GM19023 (cell line): Measurements from ENCODE around the gene TMEM88.
A peak's percentile ranks its signal among the peaks of the same experiment; 100 is the strongest.

Experiments used
- ATAC-seq: cut with Tn5 transposase; IDR thresholded peaks from one replicate; pipeline ENCODE4 v1.9.1; 2021; ENCODE audit warnings: mild to moderate bottlenecking, moderate library complexity; ENCODE audit not compliant: unreplicated experiment

The TMEM88 gene

GRCh38 chr17:7832431-7832830 lies 22.4 kb upstream of the TMEM88 start:
- no peak for ATAC-seq

DNA sequence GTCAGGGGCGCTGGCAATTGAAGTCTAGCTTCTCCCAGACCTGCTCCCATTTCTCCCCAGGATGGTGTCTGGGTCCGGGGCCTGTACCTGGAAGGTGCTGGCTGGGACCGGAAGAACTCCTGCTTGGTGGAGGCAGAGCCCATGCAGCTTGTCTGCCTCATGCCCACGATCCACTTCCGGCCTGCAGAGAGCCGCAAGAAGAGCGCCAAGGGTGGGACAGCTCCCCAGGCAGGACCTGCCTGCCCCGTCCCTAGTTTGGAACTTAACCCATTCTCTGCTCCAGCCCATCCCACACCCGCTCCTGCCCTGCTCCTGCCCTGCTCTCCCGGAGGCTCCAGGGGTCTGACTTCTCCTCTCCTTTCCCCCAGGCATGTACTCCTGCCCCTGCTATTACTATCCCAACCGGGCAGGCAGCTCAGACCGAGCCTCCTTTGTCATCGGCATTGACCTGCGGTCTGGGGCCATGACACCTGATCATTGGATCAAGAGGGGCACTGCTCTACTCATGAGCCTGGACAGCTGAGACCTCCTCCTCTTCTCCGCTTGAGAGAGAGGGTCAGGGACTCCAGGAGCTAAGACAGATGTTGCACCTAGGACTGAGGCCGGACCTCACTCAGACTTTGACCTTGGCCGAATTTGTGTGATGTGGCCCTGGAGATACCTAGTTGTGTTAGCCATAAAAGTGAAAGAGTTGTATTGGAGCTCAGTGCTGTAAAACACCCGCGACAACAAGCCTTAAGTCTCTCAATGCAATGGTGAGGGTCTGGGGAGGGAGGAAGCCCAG lies 21.7 kb upstream of the TMEM88 start:
- no peak for ATAC-seq

DNA sequence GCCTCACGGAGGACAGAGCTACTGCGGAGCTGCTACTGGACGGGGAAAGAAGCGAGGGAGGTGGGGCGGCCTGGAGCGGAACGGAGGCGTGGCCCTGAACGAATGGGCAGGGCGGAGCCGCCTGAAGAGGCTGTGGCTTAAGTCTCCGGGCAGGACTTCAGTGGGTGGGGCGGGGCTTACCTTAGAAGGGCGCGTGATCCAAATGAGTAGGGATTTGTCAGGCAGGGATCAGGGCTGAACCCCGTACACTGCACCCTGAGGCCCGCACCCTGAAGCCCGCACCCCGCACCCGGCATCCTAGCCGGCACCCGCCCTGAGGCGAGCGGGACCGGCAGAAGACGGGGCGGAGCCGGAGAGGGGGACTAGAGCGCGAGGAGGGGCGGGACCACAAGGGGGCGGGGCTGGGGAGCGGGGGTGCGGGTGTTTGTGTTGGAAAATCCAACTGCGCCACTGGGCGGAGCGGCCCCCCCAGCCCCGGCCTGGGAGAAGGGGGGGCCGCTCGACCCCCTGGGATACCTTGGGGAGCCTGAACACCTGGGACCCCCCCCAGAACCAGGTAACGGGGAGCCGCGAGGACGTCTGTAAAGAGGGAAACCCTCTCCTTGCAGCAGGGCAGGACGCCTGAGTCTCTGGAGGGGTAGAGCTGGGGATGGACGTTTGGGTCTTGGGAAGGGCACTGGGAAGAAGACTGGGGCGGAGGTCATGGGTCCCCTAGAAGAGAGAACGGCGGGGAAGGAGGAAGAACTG lies 20.9 kb upstream of the TMEM88 start, which contains the start of gene KDM6B:
Gene KDM6B, plus strand, starts transcription at position 423 of the 747 bp plus-strand sequence. CDS start 11,338 bp downstream, outside the sequence.
- peak; percentile 51 for ATAC-seq

DNA sequence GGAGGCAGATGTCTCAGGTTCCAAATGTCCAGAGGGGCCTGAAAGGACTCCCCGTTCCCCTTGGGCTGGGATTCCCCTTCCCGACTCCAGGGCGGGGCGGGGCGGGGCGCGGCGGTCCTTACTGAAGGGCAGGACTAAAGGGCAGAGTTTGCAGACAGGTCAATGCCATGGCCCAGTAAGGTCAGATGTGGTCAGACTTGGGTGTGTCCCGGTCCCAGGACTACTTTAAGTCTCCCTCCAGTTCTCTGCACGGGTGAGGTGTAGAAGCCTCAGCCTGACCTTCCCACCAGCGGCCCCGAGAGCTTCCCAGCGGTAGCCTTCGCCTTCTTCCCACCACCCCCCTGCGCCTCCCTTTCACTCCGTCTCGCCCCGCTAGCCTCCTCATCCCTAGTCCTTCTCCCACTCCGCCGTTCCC lies 20.3 kb upstream of the TMEM88 start:
- peak; percentile 2 for ATAC-seq

- peak; percentile 43 for ATAC-seq
Measured at GRCh38 chr17:7834957-7835813, 19.7 kb upstream of the TMEM88 start.

DNA sequence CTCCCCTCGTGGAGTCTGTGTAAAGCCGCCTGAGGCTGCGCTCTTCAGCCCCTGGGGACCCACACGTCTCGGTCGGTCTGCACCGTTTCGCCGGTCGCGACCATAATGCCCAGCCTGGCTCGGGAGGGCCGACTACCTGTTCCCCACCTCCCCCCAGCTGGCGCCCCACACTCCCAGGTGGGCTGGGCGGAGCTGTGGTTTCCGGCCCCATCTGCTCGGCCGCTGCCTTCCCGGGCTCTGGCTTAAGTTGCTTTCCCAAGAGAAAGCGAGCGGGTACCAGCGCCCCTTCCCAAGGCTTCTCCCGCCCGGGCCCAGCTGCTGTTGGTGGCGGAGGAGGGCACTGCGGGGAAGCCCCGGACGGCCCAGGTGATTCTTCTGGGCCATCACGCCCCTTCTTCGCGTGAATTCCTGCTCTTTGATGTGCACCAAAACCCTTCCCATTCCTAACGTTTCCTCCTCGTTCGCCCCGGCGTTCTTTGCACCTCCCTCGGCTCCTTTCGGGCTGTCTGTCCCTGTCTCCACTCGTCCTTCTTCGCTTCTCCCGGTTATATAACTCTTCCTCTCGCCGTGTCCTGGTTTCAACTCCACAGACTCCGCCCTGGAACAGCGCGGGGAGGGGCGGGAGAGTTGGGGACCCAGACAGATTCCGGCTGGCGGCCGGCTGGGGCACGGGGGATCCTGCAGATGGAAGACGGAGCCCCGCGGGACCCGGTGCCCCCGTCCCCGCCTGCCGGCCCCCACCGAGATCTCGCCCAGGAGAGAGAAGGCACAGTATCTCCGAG lies 18.9 kb upstream of the TMEM88 start:
- ATAC-seq = peak; percentile 29

DNA sequence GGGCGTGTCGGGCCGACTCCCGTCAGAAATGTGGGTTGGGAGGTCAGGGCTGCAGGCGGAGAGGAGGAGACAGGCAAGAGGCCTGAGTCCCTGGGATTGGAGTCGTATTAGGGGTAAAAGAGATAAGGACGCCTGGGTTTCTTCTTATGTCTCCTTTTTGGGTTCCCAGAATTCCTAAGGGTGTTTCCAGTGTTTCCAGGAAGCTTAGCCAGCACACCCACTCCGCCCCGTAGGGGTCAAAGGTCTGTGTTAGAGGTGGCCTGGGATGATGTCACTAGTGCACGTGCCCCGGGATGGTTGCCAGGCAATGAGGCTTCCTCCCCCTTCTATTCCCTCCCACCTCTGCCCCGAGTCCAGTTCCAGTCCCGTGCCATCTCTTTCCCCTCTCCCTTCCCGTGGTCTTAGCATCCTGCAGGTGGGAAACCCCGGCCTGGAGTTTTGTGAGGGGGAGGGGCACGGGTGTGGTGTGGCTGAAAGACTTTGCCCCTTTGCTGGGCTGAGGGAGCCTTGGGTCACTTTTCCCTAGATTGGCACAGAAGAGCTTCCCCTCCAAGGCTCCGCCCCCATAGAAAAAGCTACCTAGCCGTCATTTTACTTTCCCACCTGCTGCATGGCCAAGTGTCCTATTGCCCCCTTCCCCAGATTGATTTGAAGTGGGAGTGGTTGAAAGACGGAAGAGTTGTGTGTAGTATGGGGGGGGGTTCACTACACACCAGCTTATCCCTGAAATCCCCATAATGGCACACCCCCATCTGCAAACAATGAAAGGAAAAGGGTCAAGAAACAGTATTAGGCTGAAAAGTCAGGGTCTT lies 18.1 kb upstream of the TMEM88 start:
- no peak for ATAC-seq

DNA sequence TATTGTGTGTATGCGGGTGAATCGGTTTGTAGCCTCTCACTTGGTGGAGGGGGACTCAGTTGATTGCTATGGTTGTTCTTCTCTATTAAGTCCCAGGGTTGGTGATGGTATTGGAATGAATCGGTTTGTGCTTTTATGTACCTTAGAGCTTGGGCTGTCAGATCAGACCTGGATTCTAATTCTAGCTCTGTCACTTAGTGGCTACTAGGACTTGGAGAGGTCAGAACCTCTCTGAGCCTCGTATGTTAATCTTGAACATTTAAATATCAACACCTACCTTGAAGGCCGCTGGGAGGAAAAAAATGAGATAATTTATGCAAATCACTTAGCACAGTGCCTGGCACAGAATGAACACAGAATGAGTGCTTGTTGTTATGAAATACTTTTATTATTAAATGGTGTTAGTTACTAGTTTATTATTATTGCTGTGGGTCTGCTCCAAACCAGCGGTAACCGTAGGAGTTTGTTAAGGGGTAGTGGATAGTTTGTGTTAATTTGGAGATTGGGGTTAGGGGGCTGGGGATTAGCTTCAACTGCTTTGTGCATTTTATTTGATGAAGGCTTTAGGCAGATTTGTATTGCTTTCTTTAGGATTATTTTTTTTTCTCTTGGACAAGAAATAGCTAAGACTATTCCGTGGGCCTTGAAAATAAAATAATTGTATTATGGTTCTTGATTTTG lies 17.3 kb upstream of the TMEM88 start:
- no peak for ATAC-seq

DNA sequence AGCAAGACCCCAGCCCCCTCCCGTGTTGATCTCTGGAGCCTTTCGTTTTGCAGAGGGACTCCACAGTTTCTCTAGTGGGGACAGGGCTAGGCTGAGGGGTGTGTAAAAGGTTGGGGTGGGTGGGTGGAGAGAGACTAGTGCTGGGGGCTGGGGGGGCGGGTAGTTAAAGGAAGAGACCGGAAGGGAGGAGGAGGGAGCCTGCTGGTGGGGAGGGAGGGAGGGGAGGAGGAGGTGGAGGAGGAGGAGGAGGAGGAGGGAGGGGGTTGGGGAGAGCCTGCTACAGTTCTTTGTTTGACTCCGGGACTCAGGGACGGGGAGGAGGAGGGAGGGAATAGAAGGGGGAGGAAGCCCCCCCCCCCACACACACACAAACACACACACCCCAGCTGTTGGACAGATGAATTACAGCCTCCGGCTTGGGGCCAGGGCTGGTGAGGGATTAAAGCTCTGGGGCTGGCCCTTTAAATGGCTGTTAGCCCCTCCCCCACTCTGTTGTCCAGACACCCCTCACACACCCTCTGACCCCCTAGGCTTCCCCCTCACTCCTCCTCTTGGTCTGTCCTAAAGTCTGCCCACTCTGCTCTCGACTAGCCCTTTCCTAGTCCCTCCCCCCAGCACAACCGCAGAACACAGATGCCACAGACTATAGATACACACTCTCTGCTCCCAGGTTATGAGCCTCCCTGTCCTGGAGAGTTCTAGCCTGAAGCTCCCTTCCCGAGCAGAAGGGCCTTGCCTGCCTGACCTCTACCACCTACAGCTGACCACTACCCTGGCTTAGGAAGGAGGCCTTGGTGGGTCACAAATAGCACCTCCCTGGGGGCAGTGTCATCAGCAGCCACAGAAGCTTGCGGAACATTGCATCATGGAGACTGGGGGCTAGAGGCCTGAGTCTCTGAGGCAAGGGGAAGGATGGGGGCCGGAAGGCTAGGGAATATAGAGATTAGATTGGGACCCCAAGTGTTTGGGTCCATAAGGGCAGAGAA lies 16.5 kb upstream of the TMEM88 start:
- no peak for ATAC-seq

- ATAC-seq = no peak
Measured at GRCh38 chr17:7839190-7839875, 15.5 kb upstream of the TMEM88 start.

DNA sequence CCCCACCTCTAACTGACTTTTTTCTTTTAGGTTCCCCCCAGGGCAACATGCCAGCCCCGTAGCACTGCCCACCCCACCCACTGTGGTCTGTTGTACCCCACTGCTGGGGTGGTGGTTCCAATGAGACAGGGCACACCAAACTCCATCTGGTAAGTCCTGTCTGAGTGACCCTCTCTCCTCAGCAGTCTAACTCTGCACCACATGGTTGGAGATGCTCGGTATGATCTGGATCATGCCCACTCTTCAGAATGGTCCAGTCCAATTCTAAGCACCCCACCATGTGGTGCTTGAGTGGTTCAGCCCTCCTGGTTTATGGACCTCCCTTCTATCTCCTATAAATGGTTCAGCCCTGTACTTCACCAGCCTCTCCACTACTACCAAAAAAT lies 15.0 kb upstream of the TMEM88 start:
- ATAC-seq = no peak

DNA sequence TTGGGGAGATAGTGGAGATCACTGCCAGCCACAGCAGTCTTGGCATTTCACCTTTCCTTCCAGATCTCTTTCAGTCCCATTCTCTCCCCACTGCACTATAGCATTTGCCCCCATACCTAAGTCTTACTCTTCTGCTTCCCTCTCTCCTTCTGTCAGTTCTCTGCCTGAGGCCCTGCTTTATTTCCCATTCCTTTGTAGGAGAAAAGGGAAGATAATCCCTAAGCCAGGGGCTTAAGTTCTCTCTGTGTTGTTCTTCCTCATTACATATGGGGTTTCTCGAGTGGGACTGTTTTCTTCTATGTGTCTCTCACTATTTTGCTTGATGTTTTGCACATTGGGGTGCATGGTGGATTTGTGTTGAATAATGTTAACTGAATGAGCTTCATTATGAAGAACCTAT lies 14.4 kb upstream of the TMEM88 start:
- no peak for ATAC-seq

DNA sequence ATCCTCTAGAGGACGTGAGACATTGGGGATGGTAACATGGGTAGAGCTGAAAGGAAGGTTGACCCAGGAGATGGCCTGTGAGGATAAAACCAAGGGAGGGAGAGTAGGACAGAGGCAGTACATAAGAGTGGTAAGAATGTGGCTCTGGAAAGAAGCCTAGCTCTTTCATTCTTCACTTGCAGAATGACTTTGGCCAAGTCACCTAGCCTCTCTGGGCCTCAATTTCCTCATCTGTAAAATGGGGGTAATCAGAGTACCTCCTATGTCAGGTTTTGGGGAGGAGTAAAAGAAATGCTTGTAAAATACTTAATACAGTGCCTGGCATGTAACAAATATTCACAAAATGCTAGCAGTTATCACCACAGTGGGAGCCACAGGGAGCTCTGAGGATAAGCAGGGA lies 14.0 kb upstream of the TMEM88 start:
- no peak for ATAC-seq

GRCh38 chr17:7841396-7841914 lies 13.4 kb upstream of the TMEM88 start:
- ATAC-seq = peak; percentile 3

GRCh38 chr17:7841915-7842379 lies 12.9 kb upstream of the TMEM88 start:
- ATAC-seq = peak; percentile 23

- ATAC-seq = peak; percentile 27
Measured at GRCh38 chr17:7842380-7843256, 12.2 kb upstream of the TMEM88 start.
